Measurements from ENCODE around the gene MTREX. TPM values are rescaled to one million over a fixed set of nuclear protein-coding genes. Genes with fewer than 3 reads are reported as not detected.
A peak's percentile ranks its signal among the peaks of the same experiment; 100 is the strongest.

The MTREX gene
- total RNA-seq, 1 donor from 2014 or later, result 65.6 TPM

DNA sequence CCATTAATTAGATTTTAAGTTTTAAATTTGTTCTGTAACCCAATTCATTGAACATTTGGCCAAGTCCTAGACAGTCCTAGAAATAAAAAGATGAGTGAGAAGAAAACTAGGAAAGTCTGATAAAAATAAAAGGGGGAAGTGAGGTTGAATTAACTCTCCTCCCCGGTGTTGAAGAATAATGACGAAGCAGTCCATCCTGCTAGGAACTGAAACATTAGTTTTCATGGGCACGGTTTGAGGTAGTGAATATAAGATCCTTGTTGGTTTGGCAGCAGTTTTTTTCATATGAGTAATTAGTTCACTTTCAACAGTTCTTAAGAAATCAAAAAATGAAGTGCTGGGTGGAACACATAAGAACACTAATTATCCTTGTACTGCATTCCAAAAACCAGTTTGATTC is 103.1 kb downstream of the MTREX start:
- no peak for DNase-seq
- intact Hi-C loops (cut with DNase I), result no loop called here
- ATAC-seq (ENCODE audit: poor library complexity), result no peak

DNA sequence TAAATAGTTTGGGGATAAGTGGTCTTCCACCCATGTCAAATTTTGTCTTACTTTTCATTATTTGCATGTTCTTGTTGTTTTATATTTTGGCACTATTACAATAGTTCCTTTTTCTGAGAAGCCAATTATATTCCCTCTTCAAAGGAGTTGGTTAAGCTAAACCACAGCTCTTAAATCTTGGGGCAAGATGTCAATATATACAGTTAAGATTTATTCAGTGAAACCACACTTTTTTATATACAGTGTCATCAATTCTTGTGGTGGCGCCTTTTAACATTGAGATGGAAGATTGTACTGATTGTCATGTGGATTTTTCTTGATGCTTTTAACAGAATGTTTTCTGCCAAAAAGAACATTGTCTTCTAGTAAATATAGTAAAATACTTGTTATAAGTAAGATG is 104.1 kb downstream of the MTREX start:
- DNase-seq (no peak), ATAC-seq (ENCODE audit: poor library complexity) (no peak)
- intact Hi-C loops (cut with DNase I), result no loop called here

DNA sequence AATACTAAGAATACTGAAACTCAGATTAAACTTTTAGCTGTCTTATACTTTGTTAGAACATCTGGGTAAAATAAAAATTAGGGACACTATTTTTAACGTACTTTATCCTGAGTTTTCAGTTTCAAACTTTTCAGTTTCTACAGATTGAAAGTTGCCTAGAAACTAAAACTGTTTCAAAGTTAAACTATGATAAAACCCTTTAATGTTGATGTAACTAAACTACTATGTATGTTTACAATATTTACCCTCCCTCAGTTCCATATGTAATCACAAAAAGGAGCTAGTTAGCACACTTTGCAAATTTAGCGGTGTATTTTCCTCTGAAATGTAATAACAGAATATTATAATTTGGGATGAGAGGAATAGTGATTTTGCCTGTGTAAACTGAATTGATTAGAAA is 105.9 kb downstream of the MTREX start:
- intact Hi-C loops (cut with DNase I), result no loop called here
- ATAC-seq (ENCODE audit: poor library complexity), result no peak
- DNase-seq, result no peak

DNA sequence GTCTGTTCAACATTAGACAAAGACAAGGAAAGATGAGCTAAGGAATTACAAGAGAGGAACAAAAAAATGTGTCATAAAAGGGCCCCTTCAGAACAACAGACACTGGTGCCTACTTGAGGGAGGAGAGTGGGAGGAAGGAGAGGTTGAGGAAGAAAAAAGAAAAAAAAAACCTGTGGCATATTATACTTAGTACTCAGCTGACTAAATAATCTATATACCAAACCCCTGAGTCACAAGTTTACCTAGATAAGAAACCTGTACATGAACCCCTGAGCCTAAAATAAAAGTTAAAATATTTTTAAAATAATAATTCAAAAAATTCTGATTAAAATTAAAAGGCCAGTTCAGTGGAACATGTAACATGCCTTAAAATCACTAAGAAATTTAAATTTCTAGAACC is 107.3 kb downstream of the MTREX start:
- intact Hi-C loops (cut with DNase I), result no loop called here
- no peak for ATAC-seq (ENCODE audit: poor library complexity)
- no peak for DNase-seq

DNA sequence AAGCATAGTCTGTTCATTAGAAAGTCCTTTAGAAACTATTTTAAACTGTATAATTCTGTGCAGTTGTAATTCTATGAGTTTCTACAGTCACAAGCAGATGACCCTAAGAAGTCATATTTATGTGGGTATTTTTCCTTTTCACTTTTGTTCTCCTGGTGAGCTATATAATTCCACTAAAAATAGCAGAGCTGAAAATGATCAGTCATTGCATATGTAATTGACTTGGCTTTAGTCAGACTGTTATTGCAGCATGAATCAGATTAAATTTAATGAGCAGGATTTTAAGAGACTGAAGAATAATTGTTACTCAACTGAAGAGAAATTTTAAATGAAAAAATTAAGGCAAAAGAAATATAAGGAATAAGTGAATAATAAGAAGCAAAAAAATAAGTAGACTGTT is 108.5 kb downstream of the MTREX start:
- ATAC-seq (ENCODE audit: poor library complexity), result no peak
- intact Hi-C loops (cut with DNase I), result no loop called here

DNA sequence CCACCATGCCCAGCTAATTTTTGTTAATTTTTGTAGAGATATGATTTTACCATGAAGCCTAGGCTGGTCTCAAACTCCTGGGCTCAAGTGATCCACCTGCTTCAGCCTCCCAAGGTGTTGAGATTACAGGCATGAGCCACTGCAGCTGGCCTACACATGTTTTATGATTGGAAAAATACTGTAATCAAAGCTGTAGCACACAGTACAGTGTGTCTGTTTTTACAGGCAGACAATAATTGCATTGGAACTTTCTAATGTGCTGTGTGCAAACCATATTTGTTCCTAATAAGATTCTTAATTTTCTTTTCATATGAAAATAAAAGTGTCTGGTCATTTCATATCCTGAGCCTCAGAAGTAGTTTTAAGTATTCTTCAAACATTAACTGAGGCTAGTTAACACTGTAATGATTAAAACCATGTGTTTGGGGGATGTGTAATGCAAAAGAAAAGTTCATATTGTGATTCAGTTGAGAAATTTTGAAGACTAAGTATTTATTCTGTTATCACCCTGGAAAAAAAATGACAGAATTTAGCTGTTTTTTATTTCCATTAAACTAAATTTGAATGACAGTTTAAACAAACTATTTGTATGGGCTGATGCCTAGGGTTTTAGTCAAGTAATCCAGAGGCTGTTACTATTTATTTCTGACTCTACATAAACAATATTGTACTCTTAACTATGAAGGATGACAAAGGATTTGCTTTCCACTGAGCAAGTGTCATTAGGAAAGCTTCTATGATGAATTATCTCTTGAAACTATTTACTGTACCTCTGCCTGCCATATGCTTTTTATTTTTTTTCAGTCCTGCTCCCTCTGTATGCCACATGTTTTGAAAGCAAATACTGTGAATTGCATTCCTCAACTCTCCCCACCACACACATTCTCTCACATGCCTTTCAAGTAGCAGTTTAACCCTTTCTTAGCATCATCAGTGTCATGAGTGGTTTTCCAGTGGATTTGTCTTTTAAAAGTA is 111.5 kb downstream of the MTREX start:
- ATAC-seq (ENCODE audit: poor library complexity), result no peak
- intact Hi-C loops (cut with DNase I), result no loop called here
- no peak for DNase-seq

More for the DNA sequence above, 108.5 kb downstream of the MTREX start:
- no peak for DNase-seq

DNA sequence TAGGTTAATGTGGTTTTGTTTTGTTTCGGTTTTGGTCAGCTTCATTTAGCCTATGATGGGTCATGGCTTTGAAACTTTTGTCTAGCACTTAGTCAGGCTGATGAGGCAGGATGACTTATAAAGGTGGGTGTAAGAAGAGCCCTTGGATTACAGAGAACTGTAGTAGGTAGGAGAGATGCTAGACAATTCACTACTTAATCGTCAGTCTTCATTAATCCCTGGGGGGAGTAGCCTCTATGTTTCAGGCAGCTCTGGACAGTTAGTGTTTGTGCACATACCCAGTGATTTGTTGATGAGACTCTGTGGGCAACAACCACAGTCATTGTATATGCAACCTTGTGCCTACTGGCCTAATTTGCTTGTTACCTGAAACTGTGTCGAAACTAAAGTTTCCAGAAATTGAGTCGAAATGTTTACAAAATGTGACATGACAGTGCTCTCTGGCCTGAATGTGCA is 113.3 kb downstream of the MTREX start:
- intact Hi-C loops (cut with DNase I), result no loop called here
- DNase-seq, result no peak
- ATAC-seq (ENCODE audit: poor library complexity), result no peak

DNA sequence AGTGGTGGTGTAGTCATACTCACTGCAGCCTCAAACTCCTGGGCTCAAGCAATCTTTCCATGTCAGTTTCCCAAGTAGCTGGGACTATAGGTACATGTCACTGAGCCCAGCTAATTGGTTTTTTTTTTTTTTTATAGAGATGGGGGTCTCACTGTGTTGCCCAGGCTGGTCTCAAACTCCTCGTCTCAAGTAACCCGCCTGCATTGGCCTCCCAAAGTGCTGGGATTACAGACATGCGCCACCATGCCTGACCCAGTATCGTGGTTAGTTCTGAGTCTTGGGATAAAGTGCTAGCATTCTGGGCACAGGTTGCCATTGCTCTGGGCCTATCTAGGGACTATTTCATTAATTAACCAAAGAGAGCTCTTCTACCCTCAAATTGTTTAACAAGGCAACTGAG is 118.7 kb downstream of the MTREX start:
- ATAC-seq (ENCODE audit: poor library complexity) (no peak), DNase-seq (no peak)
- intact Hi-C loops (cut with DNase I), result no loop called here

DNA sequence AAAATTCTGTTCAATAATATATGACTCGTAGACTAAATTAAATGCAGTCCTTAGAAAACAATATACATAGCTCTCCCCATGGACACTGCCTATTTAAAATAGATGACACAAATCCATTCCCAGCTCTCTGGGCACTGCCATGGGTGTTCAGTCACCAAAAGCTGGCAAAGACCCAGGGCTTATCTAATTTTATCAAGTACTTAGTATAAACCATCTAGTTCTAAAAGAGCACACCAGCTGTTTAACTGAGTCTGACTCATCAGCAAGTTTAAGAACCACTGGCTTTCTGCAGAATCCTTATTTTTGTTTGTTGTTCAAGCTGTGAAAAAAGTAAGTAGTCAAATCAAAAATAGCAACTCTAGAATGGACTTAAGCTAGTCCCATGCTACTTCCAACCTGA is 119.4 kb downstream of the MTREX start:
- intact Hi-C loops (cut with DNase I), result no loop called here
- peak; percentile 83 for ATAC-seq (ENCODE audit: poor library complexity)
- no peak for DNase-seq

DNA sequence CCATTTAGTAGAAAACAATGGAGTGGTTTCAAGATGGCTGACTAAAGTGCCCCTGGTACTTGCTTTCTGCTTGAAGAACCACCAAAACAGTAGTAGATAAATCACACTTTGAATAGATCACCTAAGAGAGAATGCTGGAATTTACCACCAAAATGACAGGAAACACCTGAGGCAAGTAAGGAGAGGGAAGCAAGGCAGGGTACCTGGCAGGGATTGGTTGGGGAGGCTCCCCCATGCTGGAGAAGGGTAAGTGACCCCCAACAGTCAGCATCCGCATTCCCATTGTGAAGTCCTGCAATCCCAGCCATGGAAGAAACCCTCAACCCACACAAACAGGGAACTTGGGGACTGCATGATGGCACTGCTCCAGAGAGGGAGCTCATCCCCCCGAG is 121.4 kb downstream of the MTREX start:
- ATAC-seq (ENCODE audit: poor library complexity) (no peak), DNase-seq (no peak)
- intact Hi-C loops (cut with DNase I), result no loop called here

DNA sequence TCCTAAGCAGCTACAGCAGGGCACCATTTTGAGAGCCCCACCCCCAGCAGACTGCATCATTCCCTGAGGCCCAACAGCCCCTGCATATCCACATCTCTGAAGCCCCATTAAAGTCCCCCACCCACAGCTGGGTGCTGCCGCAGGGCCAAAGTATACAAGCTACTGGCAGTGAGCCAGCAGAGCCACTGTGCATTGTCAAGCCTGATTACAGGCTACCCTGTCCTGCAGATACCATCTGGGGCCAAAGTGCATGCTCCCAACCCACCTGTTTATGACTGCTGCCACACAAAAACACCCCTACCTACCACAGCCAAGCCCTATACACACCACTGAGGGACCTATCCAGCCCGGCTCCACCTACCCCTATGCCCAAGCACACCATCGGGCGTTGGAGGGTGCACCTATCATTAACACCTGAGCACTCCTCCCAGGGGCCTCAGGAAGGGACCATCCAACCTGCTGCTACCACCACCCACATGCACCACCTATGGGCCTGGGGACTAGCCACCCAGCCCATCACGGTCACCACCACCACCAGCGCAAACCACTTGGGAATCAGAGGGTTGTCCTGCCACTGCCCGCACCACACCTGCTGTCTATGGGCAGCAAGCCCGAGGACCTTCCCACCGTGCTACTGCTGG is 121.9 kb downstream of the MTREX start:
- intact Hi-C loops (cut with DNase I), result no loop called here
- ATAC-seq (ENCODE audit: poor library complexity), result peak; percentile 13
- DNase-seq, result no peak

DNA sequence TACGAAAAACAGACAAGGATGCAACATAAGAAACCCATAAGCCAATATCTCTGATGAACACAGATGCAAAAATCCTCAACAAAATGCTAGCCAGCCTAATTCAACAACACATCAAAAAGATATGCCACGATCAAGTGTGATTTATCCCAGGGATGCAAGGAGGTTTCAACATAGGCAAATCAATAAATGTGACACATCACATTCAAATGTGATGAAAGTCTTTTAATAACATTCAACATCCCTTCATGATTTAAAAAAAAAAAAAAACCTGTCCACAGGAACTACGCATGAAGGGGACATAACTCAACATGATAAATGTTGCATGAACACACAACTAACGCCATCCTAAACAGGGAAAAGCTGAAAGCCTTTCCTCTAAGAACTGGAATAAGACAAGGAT is 124.8 kb downstream of the MTREX start:
- DNase-seq, result no peak
- no peak for ATAC-seq (ENCODE audit: poor library complexity)
- intact Hi-C loops (cut with DNase I), result no loop called here

DNA sequence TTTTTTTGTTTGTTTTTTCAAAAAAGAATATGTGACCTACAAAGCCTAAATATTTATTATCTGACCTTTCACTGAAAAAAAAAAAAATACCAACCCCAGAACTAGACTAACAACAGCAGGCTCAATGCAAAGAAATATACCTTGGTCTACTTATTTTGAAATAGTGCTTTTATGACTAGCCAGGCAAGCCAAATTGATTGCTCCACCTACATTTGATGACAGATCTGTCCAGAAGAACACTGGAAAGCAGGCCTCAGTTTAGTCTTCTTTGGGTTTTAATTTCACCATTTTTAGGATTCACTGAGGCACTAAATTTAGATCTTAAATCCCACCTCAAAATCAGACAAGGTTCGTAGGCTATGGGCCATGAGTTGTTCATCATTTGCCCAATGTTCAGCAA is 129.7 kb downstream of the MTREX start:
- intact Hi-C loops (cut with DNase I), result no loop called here
- DNase-seq (no peak), ATAC-seq (ENCODE audit: poor library complexity) (no peak)

DNA sequence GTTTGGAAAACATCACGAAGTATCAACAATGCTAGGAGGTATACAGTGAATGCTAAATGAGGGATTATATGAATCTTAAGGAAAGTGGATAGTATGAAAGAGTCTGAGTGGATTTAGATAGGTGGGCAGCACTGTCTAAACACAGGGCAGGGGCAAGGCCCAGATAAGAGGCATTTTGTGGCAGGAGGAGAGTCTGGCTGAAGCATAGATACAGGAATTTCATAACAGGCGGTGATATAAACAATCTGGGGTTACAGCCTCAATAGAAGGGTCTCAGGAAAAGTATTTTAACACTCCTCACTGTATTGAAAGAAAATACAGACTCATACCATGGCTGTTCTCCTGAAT is 130.0 kb downstream of the MTREX start:
- no peak for DNase-seq
- ATAC-seq (ENCODE audit: poor library complexity), result peak; percentile 9
- intact Hi-C loops (cut with DNase I), result no loop called here

DNA sequence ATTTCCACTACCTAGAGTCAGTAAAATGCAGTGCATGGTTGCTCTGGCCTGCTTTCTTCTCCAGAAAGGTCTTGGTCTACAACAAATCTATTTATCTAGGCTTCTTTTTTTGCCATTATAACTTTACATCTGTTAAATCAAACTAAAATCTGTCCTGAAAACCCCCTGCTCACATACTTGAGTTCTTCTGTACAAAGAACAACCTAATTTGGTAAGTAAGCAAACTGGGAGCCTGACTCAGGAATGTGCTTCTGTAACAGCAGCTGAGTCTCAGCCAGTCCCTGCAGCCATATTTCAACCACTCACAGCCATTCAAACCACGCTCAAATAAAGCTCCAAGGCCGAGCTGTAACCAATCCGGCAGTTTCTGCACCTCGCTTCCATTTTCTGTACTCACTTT is 131.2 kb downstream of the MTREX start:
- DNase-seq (no peak), ATAC-seq (ENCODE audit: poor library complexity) (peak; percentile 27)
- intact Hi-C loops (cut with DNase I), result no loop called here

DNA sequence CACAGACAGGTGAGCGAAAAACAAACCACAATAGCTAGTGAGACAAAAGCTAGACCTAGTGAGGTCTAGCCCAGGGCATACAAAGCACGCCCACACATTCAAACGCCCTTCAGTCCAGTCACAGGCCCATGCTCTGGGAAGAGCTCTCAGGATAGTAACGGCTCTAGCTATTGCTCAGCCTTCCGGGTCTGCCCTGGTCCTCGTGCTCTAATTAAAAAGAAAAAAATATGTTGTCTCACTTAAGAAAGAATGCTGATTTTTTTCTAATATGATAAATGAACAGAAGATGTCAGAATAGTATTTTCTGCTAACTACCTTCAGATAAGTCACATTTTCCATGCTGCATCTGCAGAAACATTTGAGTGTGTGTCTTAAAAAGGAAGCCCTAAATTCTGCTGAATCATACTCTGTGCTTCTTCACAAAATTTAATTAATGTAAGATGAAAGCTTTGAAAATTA is 132.4 kb downstream of the MTREX start:
- DNase-seq (no peak), ATAC-seq (ENCODE audit: poor library complexity) (peak; percentile 36)
- intact Hi-C loops (cut with DNase I), result no loop called here

DNA sequence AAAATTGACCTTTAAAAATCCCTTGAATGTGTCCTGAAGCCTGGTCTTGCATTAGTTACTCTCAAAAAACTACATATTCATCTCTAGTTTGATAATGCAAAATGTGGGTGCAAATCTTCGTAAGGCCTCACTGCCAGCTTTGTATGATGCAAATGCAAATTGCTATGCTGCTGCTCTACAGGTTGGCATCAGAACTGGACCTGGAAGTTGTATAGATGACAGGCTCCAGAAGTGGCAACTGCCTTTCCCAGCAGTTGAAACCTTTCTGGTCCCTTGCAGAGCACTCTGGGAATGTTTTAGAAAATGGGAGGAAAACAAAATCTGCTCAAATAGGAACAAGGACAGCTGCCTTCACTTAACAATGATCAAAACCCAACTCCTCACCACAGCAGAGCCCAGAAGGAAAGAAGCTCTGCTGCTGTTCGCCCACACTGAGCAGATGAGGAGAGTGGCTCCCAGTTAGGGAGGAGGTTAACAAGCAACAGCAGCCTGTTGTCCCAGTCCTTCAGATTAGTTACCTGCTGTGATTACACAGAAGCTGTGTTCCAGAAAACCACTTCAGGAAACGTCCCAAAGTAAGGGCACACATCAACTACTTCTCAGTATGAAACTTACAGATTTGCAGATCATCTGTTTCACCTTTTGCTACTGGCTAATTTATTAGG is 133.4 kb downstream of the MTREX start:
- intact Hi-C loops (cut with DNase I), result no loop called here
- peak; percentile 51 for ATAC-seq (ENCODE audit: poor library complexity)
- DNase-seq, result no peak

DNA sequence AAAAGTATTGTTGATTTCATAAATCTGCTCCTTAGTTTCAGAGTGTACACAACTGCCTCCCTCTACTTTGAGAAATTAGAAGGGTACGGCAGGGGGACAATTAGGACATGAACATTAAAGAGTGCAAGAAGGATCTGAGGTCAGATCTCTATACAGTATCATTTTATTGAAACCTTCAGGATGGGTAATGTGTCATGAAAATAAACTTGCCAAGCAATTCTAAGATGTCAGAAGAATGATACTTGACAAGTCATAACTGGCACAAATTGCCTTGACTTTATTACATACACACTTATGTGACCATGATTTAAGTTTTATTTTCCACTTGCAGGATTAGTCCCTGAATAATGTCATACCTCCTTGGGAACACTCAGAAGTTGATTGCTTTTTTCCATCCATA is 134.2 kb downstream of the MTREX start:
- intact Hi-C loops (cut with DNase I), result no loop called here
- no peak for DNase-seq
- ATAC-seq (ENCODE audit: poor library complexity), result no peak

DNA sequence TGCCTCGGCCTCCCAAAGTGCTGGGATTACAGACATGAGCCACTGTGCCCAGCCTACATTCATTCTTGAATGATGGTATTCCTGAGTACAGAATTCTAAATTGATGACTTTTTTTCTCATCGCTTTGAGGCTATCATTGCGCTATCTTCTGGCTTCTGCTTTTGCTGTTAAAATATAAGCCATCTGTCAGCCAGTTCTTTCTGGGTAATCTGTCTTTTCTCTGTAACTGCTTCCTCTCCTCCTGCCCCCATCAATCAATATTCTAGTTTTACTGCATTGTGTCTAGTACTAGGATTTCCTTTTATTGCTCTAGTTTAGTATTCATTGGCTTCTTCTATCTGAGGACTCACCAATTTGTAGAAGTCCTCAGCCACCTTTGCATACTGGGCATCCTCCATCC is 138.0 kb downstream of the MTREX start:
- intact Hi-C loops (cut with DNase I), result no loop called here
- ATAC-seq (ENCODE audit: poor library complexity), result no peak
- no peak for DNase-seq
